Left cardiac atrium (tissue), 4 donors: ENCODE measurements around the gene CCDC127. TPM values are rescaled to one million over a fixed set of nuclear protein-coding genes. Genes with fewer than 3 reads are reported as not detected.
"Not testable (repeated sequence)": the region's sequence is repeated elsewhere in the genome, so short reads cannot be mapped to it uniquely, and the experiment has no call there.

ENCODE experiments used
- ATAC-seq, 2 donors: fragments of 200-7000 bp; cut with Tn5 transposase; one replicate each; pipeline ENCODE4 v1.9.1; 2020; ENCODE audit warnings: mild to moderate bottlenecking in 2 of 2, moderate library complexity in 2 of 2
- DNase-seq: peaks from one replicate; pipeline ENCODE4 v3.0.0-alpha.2; 2020
- intact Hi-C, 2 donors: fragments of 100-400 bp; cut with DNase I; formaldehyde crosslinking; loops; one replicate each; pipeline versions ENCODE4 v1.14.1 to v1.15.1; 2022 to 2023
- total RNA-seq, 2 donors: library from RNA; stranded (reverse); fragmentation: NEBNext Ultra II Directional; extraction: Animal tissue kit (Norgen Biotek cat#: 25700); gene quantifications; one replicate each; pipeline ENCODE4 v1.2.1, GENCODE V29; 2021
- donor health status: DM: no; HTN: yes; CAD: no.
- donor health status: DM: no; HTN: yes; CAD: no; lungs with severe emphysema.
- donor health status: DM: yes; HTN: yes; CAD: no.
- donor health status: Dilated cardiomyopathy.

The CCDC127 gene
- total RNA-seq, 2 donors from 2014 or later = 7.8 to 9.6 TPM

GRCh38 chr5:240550-240949 is 22.6 kb upstream of the CCDC127 start:
- peak in 1 of 2 donors; percentile 22 for ATAC-seq

GRCh38 chr5:237931-238330 is 20.0 kb upstream of the CCDC127 start:
- intact Hi-C loops, ATAC-seq, DNase-seq: not testable (repeated sequence)

More at GRCh38 chr5:240550-240949, 22.6 kb upstream of the CCDC127 start:
- DNase-seq, intact Hi-C loops: not testable (repeated sequence)

- DNase-seq, intact Hi-C loops, ATAC-seq: not testable (repeated sequence)
Observed at GRCh38 chr5:235527-235926, 17.6 kb upstream of the CCDC127 start.

GRCh38 chr5:234450-234849 is 16.5 kb upstream of the CCDC127 start:
- ATAC-seq = no peak
- intact Hi-C loops = no loop called here
- DNase-seq = no peak

GRCh38 chr5:233426-233825 is 15.5 kb upstream of the CCDC127 start:
- ATAC-seq, DNase-seq, intact Hi-C loops: not testable (repeated sequence)

- DNase-seq (no peak), ATAC-seq (no peak)
- intact Hi-C loops = no loop called here
Observed at GRCh38 chr5:231661-232060, 13.7 kb upstream of the CCDC127 start.

GRCh38 chr5:230711-231110 is 12.8 kb upstream of the CCDC127 start:
- DNase-seq (no peak), ATAC-seq (no peak)
- intact Hi-C loops = no loop called here

GRCh38 chr5:228886-229285 is 10.9 kb upstream of the CCDC127 start:
- intact Hi-C loops = no loop called here
- no peak for DNase-seq
- ATAC-seq = no peak

GRCh38 chr5:227375-227774 is 9.4 kb upstream of the CCDC127 start:
- intact Hi-C loops, DNase-seq, ATAC-seq: not testable (repeated sequence)

GRCh38 chr5:225334-225733 is 7.4 kb upstream of the CCDC127 start:
- DNase-seq (no peak), ATAC-seq (no peak)
- intact Hi-C loops = no loop called here

- ATAC-seq = no peak
- no peak for DNase-seq
- intact Hi-C loops = no loop called here
Observed at GRCh38 chr5:223791-224190, 5.8 kb upstream of the CCDC127 start.

GRCh38 chr5:222951-223715 is 5.2 kb upstream of the CCDC127 start:
- ATAC-seq, DNase-seq, intact Hi-C loops: not testable (repeated sequence)

GRCh38 chr5:219991-220390 is 2.0 kb upstream of the CCDC127 start:
- no peak for ATAC-seq
- intact Hi-C loops = no loop called here
- DNase-seq = no peak

GRCh38 chr5:219460-219863 is 1.5 kb upstream of the CCDC127 start:
- DNase-seq (no peak), ATAC-seq (no peak)
- intact Hi-C loops = no loop called here

GRCh38 chr5:218457-219291 is 721 bp upstream of the CCDC127 start:
- intact Hi-C loops = no loop called here
- peak; percentile 66 to 74 for ATAC-seq
- peak; percentile 60 for DNase-seq

GRCh38 chr5:216076-216475 is 1.9 kb downstream of the CCDC127 start:
- DNase-seq, intact Hi-C loops, ATAC-seq: not testable (repeated sequence)

- ATAC-seq, DNase-seq, intact Hi-C loops: not testable (repeated sequence)
Observed at GRCh38 chr5:215256-215655, 2.7 kb downstream of the CCDC127 start.

- DNase-seq = no peak
- no peak for ATAC-seq
- intact Hi-C loops = no loop called here
Observed at GRCh38 chr5:213803-214395, 4.1 kb downstream of the CCDC127 start.

GRCh38 chr5:208449-209114 is 9.4 kb downstream of the CCDC127 start:
- DNase-seq (no peak), ATAC-seq (no peak)
- intact Hi-C loops = no loop called here
